Right atrium auricular region (tissue), 2 donors: ENCODE measurements around the gene MARVELD3. TPM values are rescaled to one million over a fixed set of nuclear protein-coding genes. Genes with fewer than 3 reads are reported as not detected.

Experiments
- DNase-seq: peaks from one replicate; pipeline ENCODE4 v3.0.0-alpha.2; 2019; ENCODE audit warnings: low spot score
- H3K27ac ChIP-seq, 2 donors: fragments of 200-600 bp; sonication (generic); 1 replicate in 1 of 2; 2 replicates in 1 of 2; pipeline ENCODE4 v1.5.1; 2016 to 2019
- H3K27me3 ChIP-seq, 2 donors: fragments of 200-600 bp; sonication (generic); one replicate each; pipeline versions ENCODE4 v1.5.1 to v1.6.0; 2017 to 2019
- H3K36me3 ChIP-seq: fragments of 200-600 bp; sonication (generic); one replicate; pipeline ENCODE4 v1.5.1; 2016
- H3K4me1 ChIP-seq, 2 donors: fragments of 200-600 bp; sonication (generic); one replicate each; pipeline versions ENCODE4 v1.5.1 to v1.6.0; 2017 to 2019
- H3K4me3 ChIP-seq, 2 donors: fragments of 200-600 bp; sonication (generic); 1 replicate in 1 of 2; 2 replicates in 1 of 2; pipeline ENCODE4 v1.5.1; 2017 to 2019; ENCODE audit warnings: mild to moderate bottlenecking in 1 of 2, moderate library complexity in 1 of 2
- H3K9me3 ChIP-seq, 2 donors: fragments of 200-600 bp; sonication (generic); one replicate each; pipeline ENCODE4 v1.5.1; 2019
- total RNA-seq, 2 donors: library from RNA; depleted of rRNA; stranded (reverse); fragments of >200 nt; gene quantifications; one replicate each; pipeline ENCODE4 v1.1.0, GENCODE V29; 2016
- TF ChIP-seq, protein P1 (sequence below), 2 donors: fragments of 200-600 bp; sonication (generic); IDR thresholded peaks; one replicate each; pipeline ENCODE4 v1.5.1; 2019; ENCODE audit warnings: antibody characterized with exemption in 2 of 2

Gene MARVELD3
- total RNA-seq, 2 donors from 2014 or later = not detected

GRCh38 chr16:71671165-71671564 is 45.2 kb downstream of the MARVELD3 start:
- no peak for DNase-seq
- H3K9me3 ChIP-seq = no peaks in the 10 kb centered on the region
- peaks cover 66% of the 10 kb centered on the region for H3K36me3 ChIP-seq
- no peak overlapping the region for H3K4me3 ChIP-seq
- no peak overlapping the region for H3K27ac ChIP-seq
- TF ChIP-seq, protein P1, sequence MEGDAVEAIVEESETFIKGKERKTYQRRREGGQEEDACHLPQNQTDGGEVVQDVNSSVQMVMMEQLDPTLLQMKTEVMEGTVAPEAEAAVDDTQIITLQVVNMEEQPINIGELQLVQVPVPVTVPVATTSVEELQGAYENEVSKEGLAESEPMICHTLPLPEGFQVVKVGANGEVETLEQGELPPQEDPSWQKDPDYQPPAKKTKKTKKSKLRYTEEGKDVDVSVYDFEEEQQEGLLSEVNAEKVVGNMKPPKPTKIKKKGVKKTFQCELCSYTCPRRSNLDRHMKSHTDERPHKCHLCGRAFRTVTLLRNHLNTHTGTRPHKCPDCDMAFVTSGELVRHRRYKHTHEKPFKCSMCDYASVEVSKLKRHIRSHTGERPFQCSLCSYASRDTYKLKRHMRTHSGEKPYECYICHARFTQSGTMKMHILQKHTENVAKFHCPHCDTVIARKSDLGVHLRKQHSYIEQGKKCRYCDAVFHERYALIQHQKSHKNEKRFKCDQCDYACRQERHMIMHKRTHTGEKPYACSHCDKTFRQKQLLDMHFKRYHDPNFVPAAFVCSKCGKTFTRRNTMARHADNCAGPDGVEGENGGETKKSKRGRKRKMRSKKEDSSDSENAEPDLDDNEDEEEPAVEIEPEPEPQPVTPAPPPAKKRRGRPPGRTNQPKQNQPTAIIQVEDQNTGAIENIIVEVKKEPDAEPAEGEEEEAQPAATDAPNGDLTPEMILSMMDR (IDR thresholded peaks at IDR 0.05) = no peak
- H3K4me1 ChIP-seq = no peaks in the 10 kb centered on the region
- H3K27me3 ChIP-seq = no peaks in the 10 kb centered on the region

DNA sequence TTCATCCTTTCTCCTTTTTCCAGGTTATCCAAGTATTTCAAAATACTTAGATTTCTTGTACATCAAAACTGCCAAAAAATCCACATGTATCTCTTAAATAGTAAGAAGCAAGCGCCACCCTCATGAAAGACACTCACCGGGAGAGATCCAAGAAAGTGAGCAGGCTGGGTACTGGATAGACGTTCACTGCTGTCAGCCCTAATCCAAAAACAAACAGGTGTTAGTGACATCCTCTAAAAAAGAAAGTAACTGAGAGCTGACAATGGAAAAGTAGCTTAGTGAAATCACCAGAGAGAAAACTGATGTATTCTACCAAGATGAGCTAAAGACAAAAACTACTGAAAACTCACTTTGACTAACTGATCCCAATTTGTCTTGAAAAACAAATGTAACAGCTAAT is 46.1 kb downstream of the MARVELD3 start:
- TF ChIP-seq, protein P1 (IDR thresholded peaks at IDR 0.05) = no peak
- no peak overlapping the region for H3K4me3 ChIP-seq
- H3K36me3 ChIP-seq = peaks cover 62% of the 10 kb centered on the region
- DNase-seq = no peak
- H3K27ac ChIP-seq = no peak overlapping the region
- H3K9me3 ChIP-seq = no peaks in the 10 kb centered on the region
- H3K27me3 ChIP-seq = no peaks in the 10 kb centered on the region
- H3K4me1 ChIP-seq = no peaks in the 10 kb centered on the region

GRCh38 chr16:71672803-71673581 is 47.0 kb downstream of the MARVELD3 start:
- no peaks in the 10 kb centered on the region for H3K9me3 ChIP-seq
- H3K4me3 ChIP-seq = no peak overlapping the region
- H3K27me3 ChIP-seq = no peaks in the 10 kb centered on the region
- no peak for DNase-seq
- no peak overlapping the region for H3K27ac ChIP-seq
- TF ChIP-seq, protein P1 (IDR thresholded peaks at IDR 0.05) = no peak
- no peaks in the 10 kb centered on the region for H3K4me1 ChIP-seq
- H3K36me3 ChIP-seq = peaks cover 62% of the 10 kb centered on the region

- Histone ChIP-seq H3K27me3 (no peaks in the 10 kb centered on the region), H3K36me3 (peaks cover 65% of the 10 kb centered on the region), H3K4me3 (no peak overlapping the region), H3K4me1 (no peaks in the 10 kb centered on the region), H3K9me3 (no peaks in the 10 kb centered on the region), H3K27ac (no peak overlapping the region)
- DNase-seq = no peak
- TF ChIP-seq, protein P1 (IDR thresholded peaks at IDR 0.05) = no peak
These were observed 47.6 kb downstream of the MARVELD3 start for GRCh38 chr16:71673582-71673973.

GRCh38 chr16:71674229-71674628 is 48.2 kb downstream of the MARVELD3 start:
- H3K9me3 ChIP-seq = no peaks in the 10 kb centered on the region
- TF ChIP-seq, protein P1 (IDR thresholded peaks at IDR 0.05) = no peak
- no peak overlapping the region for H3K4me3 ChIP-seq
- H3K27ac ChIP-seq = no peak overlapping the region
- H3K36me3 ChIP-seq = peaks cover 64% of the 10 kb centered on the region
- no peaks in the 10 kb centered on the region for H3K27me3 ChIP-seq
- no peaks in the 10 kb centered on the region for H3K4me1 ChIP-seq
- DNase-seq = no peak

- no peaks in the 10 kb centered on the region for H3K4me1 ChIP-seq
- DNase-seq = no peak
- no peaks in the 10 kb centered on the region for H3K9me3 ChIP-seq
- H3K4me3 ChIP-seq = no peak overlapping the region
- TF ChIP-seq, protein P1 (IDR thresholded peaks at IDR 0.05) = no peak
- H3K36me3 ChIP-seq = peaks cover 64% of the 10 kb centered on the region
- no peaks in the 10 kb centered on the region for H3K27me3 ChIP-seq
- no peak overlapping the region for H3K27ac ChIP-seq
These were observed 49.4 kb downstream of the MARVELD3 start for GRCh38 chr16:71675380-71675779.
